Activated CD4-positive, alpha-beta T cell treated with anti-CD3 and anti-CD28 coated beads, Interleukin-10, Interleukin-2, amounts not matched to agents 100 ng/mL and 50 ng/mL, durations not matched to agents 16 hours and 8 hours (primary cell): ENCODE results near the gene UGT1A6.
"Not testable (repeated sequence)": the region's sequence is repeated elsewhere in the genome, so short reads cannot be mapped to it uniquely, and the experiment has no call there.

Source experiments
- DNase-seq: peaks from one replicate; pipeline ENCODE4 v3.0.0-alpha.2; 2020

The UGT1A6 gene

GRCh38 chr2:233736868-233737653 lies 44.4 kb downstream of the UGT1A6 start:
- not testable (repeated sequence) for DNase-seq

- no peak for DNase-seq
Observed at GRCh38 chr2:233740870-233741269, 48.2 kb downstream of the UGT1A6 start.

GRCh38 chr2:233743464-233744259 lies 51.0 kb downstream of the UGT1A6 start:
- no peak for DNase-seq

- DNase-seq: no peak
Observed at GRCh38 chr2:233745073-233745755, 52.5 kb downstream of the UGT1A6 start.

GRCh38 chr2:233745838-233746237 lies 53.1 kb downstream of the UGT1A6 start:
- DNase-seq: not testable (repeated sequence)

- no peak for DNase-seq
Observed at GRCh38 chr2:233746475-233747282, 54.0 kb downstream of the UGT1A6 start.

- DNase-seq: no peak
Observed at GRCh38 chr2:233747283-233747544, 54.5 kb downstream of the UGT1A6 start.

- DNase-seq: not testable (repeated sequence)
Observed at GRCh38 chr2:233750689-233751088, 58.0 kb downstream of the UGT1A6 start.

- DNase-seq: not testable (repeated sequence)
Observed at GRCh38 chr2:233751212-233752009, 58.7 kb downstream of the UGT1A6 start.

- no peak for DNase-seq
Observed at GRCh38 chr2:233754872-233755611, 62.4 kb downstream of the UGT1A6 start.

- no peak for DNase-seq
Observed at GRCh38 chr2:233756429-233757081, 63.9 kb downstream of the UGT1A6 start.

- DNase-seq: no peak
Observed at GRCh38 chr2:233758141-233758540, 65.5 kb downstream of the UGT1A6 start.

- DNase-seq: no peak
Observed at GRCh38 chr2:233758849-233759248, 66.2 kb downstream of the UGT1A6 start.

GRCh38 chr2:233760043-233760442 lies 67.4 kb downstream of the UGT1A6 start, which contains the start of gene UGT1A1:
UGT1A1 (plus strand) TSS chr2:233760270; CDS start chr2:233760288, 18 bp downstream.
- DNase-seq: no peak

- DNase-seq: no peak
Observed at GRCh38 chr2:233761040-233761769, 68.5 kb downstream of the UGT1A6 start.

- DNase-seq: no peak
Observed at GRCh38 chr2:233764264-233764663, 71.6 kb downstream of the UGT1A6 start.

- DNase-seq: no peak
Observed at GRCh38 chr2:233764761-233765160, 72.1 kb downstream of the UGT1A6 start.

GRCh38 chr2:233766416-233766815 lies 73.7 kb downstream of the UGT1A6 start:
- no peak for DNase-seq

GRCh38 chr2:233768076-233768475 lies 75.4 kb downstream of the UGT1A6 start:
- DNase-seq: no peak

GRCh38 chr2:233769260-233769659 lies 76.6 kb downstream of the UGT1A6 start:
- no peak for DNase-seq
